Osteocyte (in vitro differentiated cells): Measurements from ENCODE around the gene TYK2. TPM values are rescaled to one million over a fixed set of nuclear protein-coding genes. Genes with fewer than 3 reads are reported as not detected.
"Not testable (repeated sequence)": the region's sequence is repeated elsewhere in the genome, so short reads cannot be mapped to it uniquely, and the experiment has no call there.

Experiments used
- DNase-seq: peaks from one replicate; pipeline ENCODE4 v3.0.0; 2021; ENCODE audit warnings: mixed read lengths; ENCODE audit not compliant: unreplicated experiment; ENCODE audit errors: extremely low spot score
- H3K27ac Mint-ChIP-seq: one replicate; pipeline ENCODE4 v1.8.0; 2021; ENCODE audit warnings: mild to moderate bottlenecking, mixed read lengths; ENCODE audit not compliant: unreplicated experiment
- H3K27me3 Mint-ChIP-seq: one replicate; pipeline ENCODE4 v1.8.0; 2021; ENCODE audit warnings: mixed read lengths; ENCODE audit not compliant: unreplicated experiment
- H3K36me3 Mint-ChIP-seq: one replicate; pipeline ENCODE4 v1.8.0; 2021; ENCODE audit warnings: mixed read lengths; ENCODE audit not compliant: unreplicated experiment
- H3K4me1 Mint-ChIP-seq: one replicate; pipeline ENCODE4 v1.8.0; 2021; ENCODE audit warnings: mixed read lengths; ENCODE audit not compliant: unreplicated experiment
- H3K4me3 Mint-ChIP-seq: one replicate; pipeline ENCODE4 v1.8.0; 2021; ENCODE audit warnings: mild to moderate bottlenecking, moderate library complexity, mixed read lengths; ENCODE audit not compliant: unreplicated experiment
- H3K9me3 Mint-ChIP-seq: one replicate; pipeline ENCODE4 v1.8.0; 2021; ENCODE audit warnings: mixed read lengths; ENCODE audit not compliant: unreplicated experiment
- CTCF ChIP-seq: fragments of 200-600 bp; sonication (generic); IDR thresholded peaks from 2 replicates; pipeline ENCODE4 v1.5.0; 2021; ENCODE audit warnings: antibody characterized with exemption, mild to moderate bottlenecking, moderate library complexity
- total RNA-seq: library from RNA; stranded (reverse); gene quantifications from 2 replicates; pipeline ENCODE4 v1.2.1, GENCODE V29; 2021

Gene TYK2
- total RNA-seq, 1 donor from 2014 or later, result 136 TPM

GRCh38 chr19:10416083-10416379 lies 35.7 kb upstream of the TYK2 start:
- Mint-ChIP-seq H3K27ac (no peak overlapping the region), H3K9me3 (no peaks in the 10 kb centered on the region), H3K36me3 (no peaks in the 10 kb centered on the region), H3K27me3 (peaks cover 34% of the 10 kb centered on the region), H3K4me3 (peak overlapping the region; percentile 71), H3K4me1 (peaks cover 28% of the 10 kb centered on the region)
- DNase-seq, result no peak
- TF ChIP-seq CTCF, result no peak

GRCh38 chr19:10412257-10412977 lies 32.0 kb upstream of the TYK2 start:
- no peak for TF ChIP-seq CTCF
- peaks cover 11% of the 10 kb centered on the region for H3K27me3 Mint-ChIP-seq
- H3K4me1 Mint-ChIP-seq, result peaks cover 12% of the 10 kb centered on the region
- H3K36me3 Mint-ChIP-seq, result no peaks in the 10 kb centered on the region
- no peak overlapping the region for H3K27ac Mint-ChIP-seq
- H3K9me3 Mint-ChIP-seq, result no peaks in the 10 kb centered on the region
- no peak overlapping the region for H3K4me3 Mint-ChIP-seq
- no peak for DNase-seq

- H3K27me3 Mint-ChIP-seq, H3K27ac Mint-ChIP-seq, DNase-seq, H3K4me1 Mint-ChIP-seq, H3K36me3 Mint-ChIP-seq, H3K9me3 Mint-ChIP-seq, H3K4me3 Mint-ChIP-seq: not testable (repeated sequence)
These were observed 30.9 kb upstream of the TYK2 start for GRCh38 chr19:10411224-10411623.

- Mint-ChIP-seq H3K9me3 (no peaks in the 10 kb centered on the region), H3K4me3 (no peak overlapping the region), H3K27me3 (peaks cover 9% of the 10 kb centered on the region), H3K4me1 (peaks cover 18% of the 10 kb centered on the region), H3K36me3 (no peaks in the 10 kb centered on the region), H3K27ac (no peak overlapping the region)
- no peak for DNase-seq
- no peak for TF ChIP-seq CTCF
These were observed 28.3 kb upstream of the TYK2 start for GRCh38 chr19:10408511-10409283.

- Mint-ChIP-seq H3K27me3 (peaks cover 7% of the 10 kb centered on the region), H3K9me3 (no peaks in the 10 kb centered on the region), H3K27ac (no peak overlapping the region), H3K4me3 (no peak overlapping the region), H3K4me1 (peaks cover 23% of the 10 kb centered on the region), H3K36me3 (no peaks in the 10 kb centered on the region)
- no peak for TF ChIP-seq CTCF
- DNase-seq, result no peak
These were observed 26.7 kb upstream of the TYK2 start for GRCh38 chr19:10407096-10407495.
